ENCODE data around the gene TMEM231.
"Not testable (repeated sequence)": the region's sequence is repeated elsewhere in the genome, so short reads cannot be mapped to it uniquely, and the experiment has no call there.

TMEM231 gene

GRCh38 chr16:75529056-75529905, 26.8 kb downstream of the TMEM231 start:
- no peak for DNase-seq

- DNase-seq = no peak
Measured at GRCh38 chr16:75527825-75528299, 28.2 kb downstream of the TMEM231 start.

- no peak for DNase-seq
Measured at GRCh38 chr16:75526032-75526790, 29.8 kb downstream of the TMEM231 start.

GRCh38 chr16:75519175-75519574, 36.9 kb downstream of the TMEM231 start:
- DNase-seq = no peak

- peak in 1 of 4 experiments; percentile 7 for DNase-seq
Measured at GRCh38 chr16:75516189-75516966, 39.7 kb downstream of the TMEM231 start.

- no peak for DNase-seq
Measured at GRCh38 chr16:75514296-75514695, 41.8 kb downstream of the TMEM231 start.

- no peak for DNase-seq
Measured at GRCh38 chr16:75506574-75506973, 49.5 kb downstream of the TMEM231 start.

GRCh38 chr16:75506107-75506506, 49.9 kb downstream of the TMEM231 start:
- no peak for DNase-seq

GRCh38 chr16:75503801-75504200, 52.3 kb downstream of the TMEM231 start:
- no peak for DNase-seq

GRCh38 chr16:75502916-75503605, 53.0 kb downstream of the TMEM231 start:
- no peak for DNase-seq

GRCh38 chr16:75501820-75502219, 54.2 kb downstream of the TMEM231 start:
- DNase-seq = not testable (repeated sequence)

- no peak for DNase-seq
Measured at GRCh38 chr16:75501359-75501758, 54.7 kb downstream of the TMEM231 start.

- not testable (repeated sequence) for DNase-seq
Measured at GRCh38 chr16:75498605-75499322, 57.3 kb downstream of the TMEM231 start.

- no peak for DNase-seq
Measured at GRCh38 chr16:75497558-75497957, 58.5 kb downstream of the TMEM231 start.

- DNase-seq = peak in 1 of 4 experiments; percentile 2
Measured at GRCh38 chr16:75495076-75495674, 60.9 kb downstream of the TMEM231 start, which contains the start of gene CHST6. Gene CHST6 (minus strand): TSS chr16:75495441. CDS start chr16:75479828, 15,613 bp downstream.

- no peak for DNase-seq
Measured at GRCh38 chr16:75494661-75495075, 61.4 kb downstream of the TMEM231 start.

- no peak for DNase-seq
Measured at GRCh38 chr16:75494184-75494583, 61.9 kb downstream of the TMEM231 start.

- no peak for DNase-seq
Measured at GRCh38 chr16:75491876-75492275, 64.2 kb downstream of the TMEM231 start.

- no peak for DNase-seq
Measured at GRCh38 chr16:75488322-75488721, 67.7 kb downstream of the TMEM231 start.

Measured in activated naive CD4-positive, alpha-beta T cell (primary cell).